Hypothalamus (tissue), 51 donors: ENCODE results near the gene CEP85L.
A peak's percentile ranks its signal among the peaks of the same experiment; 100 is the strongest.

Experiments
- DNase-seq, 51 donors: peaks; one replicate each; lab custom pipeline; 2025; lab: John Stamatoyannopoulos, UW

The CEP85L gene

GRCh38 chr6:118651282-118652050 lies at the start of gene CEP85L:
CEP85L (minus strand) TSS chr6:118651591; CDS start chr6:118651269, 322 bp downstream.
- peak; percentile 45 to 95 (median 88) for DNase-seq

- no peak for DNase-seq
Measured at GRCh38 chr6:118700531-118700930, 49.1 kb upstream of the CEP85L start.

- DNase-seq, result no peak
Measured at GRCh38 chr6:118697554-118697953, 46.2 kb upstream of the CEP85L start.

GRCh38 chr6:118696271-118696670 lies 44.9 kb upstream of the CEP85L start:
- no peak for DNase-seq

GRCh38 chr6:118693562-118693961 lies 42.2 kb upstream of the CEP85L start:
- DNase-seq, result no peak

- DNase-seq, result no peak
Measured at GRCh38 chr6:118685823-118686449, 34.5 kb upstream of the CEP85L start.

GRCh38 chr6:118683881-118684872 lies 32.8 kb upstream of the CEP85L start:
- no peak for DNase-seq

GRCh38 chr6:118680452-118681095 lies 29.2 kb upstream of the CEP85L start:
- DNase-seq, result peak in 14 of 51 donors; percentile 1 to 38 (median 8)

- DNase-seq, result no peak
Measured at GRCh38 chr6:118679327-118679901, 28.0 kb upstream of the CEP85L start.

GRCh38 chr6:118678866-118679265 lies 27.5 kb upstream of the CEP85L start:
- DNase-seq, result no peak

- no peak for DNase-seq
Measured at GRCh38 chr6:118677193-118677592, 25.8 kb upstream of the CEP85L start.

- DNase-seq, result no peak
Measured at GRCh38 chr6:118675225-118675624, 23.8 kb upstream of the CEP85L start.

- DNase-seq, result no peak
Measured at GRCh38 chr6:118674772-118675171, 23.4 kb upstream of the CEP85L start.

- DNase-seq, result no peak
Measured at GRCh38 chr6:118672678-118673077, 21.3 kb upstream of the CEP85L start.

- no peak for DNase-seq
Measured at GRCh38 chr6:118669561-118669960, 18.2 kb upstream of the CEP85L start.

GRCh38 chr6:118668761-118669385 lies 17.5 kb upstream of the CEP85L start:
- no peak for DNase-seq

GRCh38 chr6:118667988-118668387 lies 16.6 kb upstream of the CEP85L start:
- DNase-seq, result no peak

GRCh38 chr6:118665011-118665410 lies 13.6 kb upstream of the CEP85L start:
- no peak for DNase-seq
